ENCODE results near the gene SFXN1.

Gene SFXN1

DNA sequence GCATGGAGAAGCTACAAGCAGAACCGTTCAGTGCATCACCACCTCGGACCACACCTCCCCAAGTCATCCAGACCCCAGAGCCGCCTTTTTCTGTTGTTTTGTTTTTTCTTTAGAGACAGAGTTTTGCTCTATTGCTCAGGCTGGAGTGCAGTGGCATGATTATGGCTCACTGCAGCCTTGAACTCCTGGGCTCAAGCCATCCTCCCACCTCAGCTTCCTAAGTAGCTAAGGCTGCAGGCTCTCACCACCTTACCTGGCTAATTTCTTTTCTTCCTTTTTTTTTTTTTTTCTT is 13.5 kb upstream of the SFXN1 start:
- Histone ChIP-seq H3K36me3 (ENCODE audit: control insufficient read depth, insufficient read depth, low read length) (no peaks in the 10 kb centered on the region), H3K4me3 (ENCODE audit: insufficient read depth, low read depth, low read length) (no peak overlapping the region), H3K27me3 (ENCODE audit: control insufficient read depth, insufficient read depth, low read length, poor library complexity, severe bottlenecking) (no peaks in the 10 kb centered on the region), H3K9me3 (ENCODE audit: control insufficient read depth, low read length) (no peaks in the 10 kb centered on the region), H3K27ac (ENCODE audit: insufficient read depth, low read depth, low read length, poor library complexity, severe bottlenecking) (no peak overlapping the region), H3K4me1 (ENCODE audit: control insufficient read depth, insufficient read depth, low read length) (no peaks in the 10 kb centered on the region)
- WGBS, 2 experiments = 4 to 7% methylated on average over 3 of the region's 3 CpGs

GRCh38 chr5:175465282-175465681 is 13.1 kb upstream of the SFXN1 start:
- no peak overlapping the region for H3K4me3 ChIP-seq (ENCODE audit: insufficient read depth, low read depth, low read length)
- no peaks in the 10 kb centered on the region for H3K4me1 ChIP-seq (ENCODE audit: control insufficient read depth, insufficient read depth, low read length)
- no peaks in the 10 kb centered on the region for H3K9me3 ChIP-seq (ENCODE audit: control insufficient read depth, low read length)
- 53 to 62% methylated on average over 3 of the region's 3 CpGs for WGBS, 2 experiments
- H3K27me3 ChIP-seq (ENCODE audit: control insufficient read depth, insufficient read depth, low read length, poor library complexity, severe bottlenecking) = no peaks in the 10 kb centered on the region
- H3K36me3 ChIP-seq (ENCODE audit: control insufficient read depth, insufficient read depth, low read length) = no peaks in the 10 kb centered on the region
- H3K27ac ChIP-seq (ENCODE audit: insufficient read depth, low read depth, low read length, poor library complexity, severe bottlenecking) = no peak overlapping the region

DNA sequence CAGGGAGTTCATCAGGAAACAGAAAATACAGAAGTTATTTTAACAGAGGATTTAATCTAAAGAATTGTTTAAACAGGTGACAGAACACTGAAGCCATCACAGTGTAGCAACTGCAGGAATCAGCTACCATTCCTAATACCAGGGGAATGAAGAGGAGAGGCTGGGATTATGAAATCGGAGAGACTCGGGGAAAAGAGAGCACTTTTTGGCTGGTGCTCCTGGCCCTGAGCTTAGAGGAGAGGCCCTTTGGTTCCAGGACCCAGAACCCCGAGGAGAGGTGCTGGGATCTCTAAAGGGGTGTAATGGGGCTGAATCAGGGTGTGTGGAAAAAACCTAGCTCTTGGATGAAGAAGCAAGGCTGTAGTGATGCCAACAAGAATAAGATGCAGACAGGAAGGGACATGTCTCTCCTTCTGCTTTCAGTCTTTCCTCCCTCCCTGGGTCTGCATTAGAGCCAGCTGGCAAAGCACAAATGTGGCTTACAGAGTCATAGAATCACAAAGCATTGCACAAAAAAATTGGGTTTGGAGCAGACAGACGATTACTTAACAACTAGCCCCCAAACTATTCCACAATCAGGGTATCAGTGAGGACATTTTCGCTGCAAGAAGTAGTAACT is 11.6 kb upstream of the SFXN1 start:
- Histone ChIP-seq H3K27me3 (ENCODE audit: control insufficient read depth, insufficient read depth, low read length, poor library complexity, severe bottlenecking) (no peaks in the 10 kb centered on the region), H3K27ac (ENCODE audit: insufficient read depth, low read depth, low read length, poor library complexity, severe bottlenecking) (no peak overlapping the region), H3K9me3 (ENCODE audit: control insufficient read depth, low read length) (no peaks in the 10 kb centered on the region), H3K4me1 (ENCODE audit: control insufficient read depth, insufficient read depth, low read length) (no peaks in the 10 kb centered on the region), H3K4me3 (ENCODE audit: insufficient read depth, low read depth, low read length) (no peak overlapping the region), H3K36me3 (ENCODE audit: control insufficient read depth, insufficient read depth, low read length) (no peaks in the 10 kb centered on the region)
- 89% methylated on average over 5 of the region's 5 CpGs for WGBS, 2 experiments

- H3K27me3 ChIP-seq (ENCODE audit: control insufficient read depth, insufficient read depth, low read length, poor library complexity, severe bottlenecking) = no peaks in the 10 kb centered on the region
- no peaks in the 10 kb centered on the region for H3K36me3 ChIP-seq (ENCODE audit: control insufficient read depth, insufficient read depth, low read length)
- 83 to 84% methylated on average over 10 to 11 of the region's 11 CpGs for WGBS, 2 experiments
- H3K9me3 ChIP-seq (ENCODE audit: control insufficient read depth, low read length) = no peaks in the 10 kb centered on the region
- no peak overlapping the region for H3K4me3 ChIP-seq (ENCODE audit: insufficient read depth, low read depth, low read length)
- H3K4me1 ChIP-seq (ENCODE audit: control insufficient read depth, insufficient read depth, low read length) = no peaks in the 10 kb centered on the region
- no peak overlapping the region for H3K27ac ChIP-seq (ENCODE audit: insufficient read depth, low read depth, low read length, poor library complexity, severe bottlenecking)
These were observed 10.2 kb upstream of the SFXN1 start for GRCh38 chr5:175467983-175468690.

DNA sequence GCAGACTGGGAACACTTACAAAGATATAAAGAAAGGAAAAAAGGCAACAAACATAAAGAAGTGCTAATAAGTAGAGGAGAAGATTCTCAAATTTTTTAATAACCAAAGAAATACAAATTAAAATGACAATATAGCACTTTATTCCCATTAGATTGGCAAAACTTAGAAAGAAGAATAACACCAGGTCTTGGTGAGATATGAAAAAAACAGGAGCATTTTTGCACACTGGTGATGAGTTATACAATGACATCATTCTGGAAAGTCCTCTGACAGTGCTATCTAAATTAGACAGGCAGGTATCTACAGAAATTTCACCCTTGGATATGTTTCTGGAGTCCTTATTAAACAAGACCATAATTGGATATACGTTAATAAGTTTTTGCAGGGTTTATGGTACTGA is 9.5 kb upstream of the SFXN1 start:
- Histone ChIP-seq H3K36me3 (ENCODE audit: control insufficient read depth, insufficient read depth, low read length) (no peaks in the 10 kb centered on the region), H3K4me1 (ENCODE audit: control insufficient read depth, insufficient read depth, low read length) (no peaks in the 10 kb centered on the region), H3K27me3 (ENCODE audit: control insufficient read depth, insufficient read depth, low read length, poor library complexity, severe bottlenecking) (no peaks in the 10 kb centered on the region), H3K27ac (ENCODE audit: insufficient read depth, low read depth, low read length, poor library complexity, severe bottlenecking) (no peak overlapping the region), H3K4me3 (ENCODE audit: insufficient read depth, low read depth, low read length) (no peak overlapping the region), H3K9me3 (ENCODE audit: control insufficient read depth, low read length) (no peaks in the 10 kb centered on the region)
- 91% methylated on average over 1 of the region's 1 CpG; no CpG with 5 or more reads in 1 of the 2 experiments for WGBS, 2 experiments

GRCh38 chr5:175469916-175470315 is 8.4 kb upstream of the SFXN1 start:
- Histone ChIP-seq H3K27ac (ENCODE audit: insufficient read depth, low read depth, low read length, poor library complexity, severe bottlenecking) (no peak overlapping the region), H3K4me3 (ENCODE audit: insufficient read depth, low read depth, low read length) (no peak overlapping the region), H3K9me3 (ENCODE audit: control insufficient read depth, low read length) (no peaks in the 10 kb centered on the region), H3K27me3 (ENCODE audit: control insufficient read depth, insufficient read depth, low read length, poor library complexity, severe bottlenecking) (no peaks in the 10 kb centered on the region), H3K36me3 (ENCODE audit: control insufficient read depth, insufficient read depth, low read length) (no peaks in the 10 kb centered on the region), H3K4me1 (ENCODE audit: control insufficient read depth, insufficient read depth, low read length) (no peaks in the 10 kb centered on the region)
- WGBS, 2 experiments = 50 to 55% methylated on average over 3 of the region's 3 CpGs

- no peaks in the 10 kb centered on the region for H3K27me3 ChIP-seq (ENCODE audit: control insufficient read depth, insufficient read depth, low read length, poor library complexity, severe bottlenecking)
- H3K4me3 ChIP-seq (ENCODE audit: insufficient read depth, low read depth, low read length) = no peak overlapping the region
- H3K27ac ChIP-seq (ENCODE audit: insufficient read depth, low read depth, low read length, poor library complexity, severe bottlenecking) = no peak overlapping the region
- WGBS, 2 experiments = 73 to 82% methylated on average over 2 to 5 of the region's 5 CpGs
- no peaks in the 10 kb centered on the region for H3K4me1 ChIP-seq (ENCODE audit: control insufficient read depth, insufficient read depth, low read length)
- no peaks in the 10 kb centered on the region for H3K9me3 ChIP-seq (ENCODE audit: control insufficient read depth, low read length)
- H3K36me3 ChIP-seq (ENCODE audit: control insufficient read depth, insufficient read depth, low read length) = no peaks in the 10 kb centered on the region
These were observed 7.6 kb upstream of the SFXN1 start for GRCh38 chr5:175470781-175471180.

- Histone ChIP-seq H3K9me3 (ENCODE audit: control insufficient read depth, low read length) (no peaks in the 10 kb centered on the region), H3K27me3 (ENCODE audit: control insufficient read depth, insufficient read depth, low read length, poor library complexity, severe bottlenecking) (no peaks in the 10 kb centered on the region), H3K4me1 (ENCODE audit: control insufficient read depth, insufficient read depth, low read length) (no peaks in the 10 kb centered on the region), H3K27ac (ENCODE audit: insufficient read depth, low read depth, low read length, poor library complexity, severe bottlenecking) (no peak overlapping the region), H3K36me3 (ENCODE audit: control insufficient read depth, insufficient read depth, low read length) (no peaks in the 10 kb centered on the region), H3K4me3 (ENCODE audit: insufficient read depth, low read depth, low read length) (no peak overlapping the region)
- WGBS, 2 experiments = 97 to 98% methylated on average over 5 to 6 of the region's 6 CpGs
These were observed 7.2 kb upstream of the SFXN1 start for GRCh38 chr5:175471196-175471595.

DNA sequence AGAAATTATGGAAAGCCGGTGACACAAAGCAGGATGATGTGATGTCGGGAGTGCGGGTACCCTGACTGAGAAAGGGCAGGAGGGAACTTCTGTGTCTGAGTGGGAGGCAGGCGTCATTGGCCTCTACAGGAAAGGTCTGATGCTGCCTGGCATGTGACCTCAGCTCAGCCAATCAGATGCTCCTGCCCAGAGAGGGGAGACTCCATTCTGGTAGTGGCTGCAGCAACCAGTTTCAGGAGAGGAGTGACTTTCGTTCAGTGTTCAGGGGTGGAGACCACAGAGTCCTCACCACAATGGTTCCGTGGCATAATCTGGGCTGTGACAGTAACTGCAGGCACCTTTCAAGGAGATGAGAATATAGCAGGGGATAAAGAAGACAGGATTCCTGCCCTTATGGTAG is 6.7 kb upstream of the SFXN1 start:
- no peaks in the 10 kb centered on the region for H3K4me1 ChIP-seq (ENCODE audit: control insufficient read depth, insufficient read depth, low read length)
- no peak overlapping the region for H3K27ac ChIP-seq (ENCODE audit: insufficient read depth, low read depth, low read length, poor library complexity, severe bottlenecking)
- no peaks in the 10 kb centered on the region for H3K27me3 ChIP-seq (ENCODE audit: control insufficient read depth, insufficient read depth, low read length, poor library complexity, severe bottlenecking)
- H3K4me3 ChIP-seq (ENCODE audit: insufficient read depth, low read depth, low read length) = no peak overlapping the region
- WGBS, 2 experiments = 78 to 81% methylated on average over 6 of the region's 6 CpGs
- no peaks in the 10 kb centered on the region for H3K36me3 ChIP-seq (ENCODE audit: control insufficient read depth, insufficient read depth, low read length)
- H3K9me3 ChIP-seq (ENCODE audit: control insufficient read depth, low read length) = no peaks in the 10 kb centered on the region

DNA sequence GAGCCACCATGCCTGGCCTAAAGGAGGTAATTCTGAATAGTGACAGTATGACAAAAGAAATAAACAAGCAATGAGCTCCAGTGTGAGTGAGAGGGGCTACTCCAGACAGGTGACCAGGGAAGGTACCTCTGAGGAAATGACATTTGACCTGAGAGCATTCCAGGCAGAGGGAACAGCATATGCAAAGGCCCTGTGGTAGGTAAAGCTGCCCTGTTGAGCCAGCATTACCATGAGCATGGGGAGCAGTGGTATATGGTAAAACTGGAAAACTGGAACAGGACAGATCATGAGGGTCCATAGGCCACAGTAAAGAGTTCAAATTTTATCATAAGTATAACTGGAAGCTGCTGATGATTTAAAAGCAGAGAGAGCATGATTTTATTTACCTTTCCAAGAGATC is 6.0 kb upstream of the SFXN1 start:
- no peak overlapping the region for H3K4me3 ChIP-seq (ENCODE audit: insufficient read depth, low read depth, low read length)
- H3K27ac ChIP-seq (ENCODE audit: insufficient read depth, low read depth, low read length, poor library complexity, severe bottlenecking) = no peak overlapping the region
- no peaks in the 10 kb centered on the region for H3K9me3 ChIP-seq (ENCODE audit: control insufficient read depth, low read length)
- H3K27me3 ChIP-seq (ENCODE audit: control insufficient read depth, insufficient read depth, low read length, poor library complexity, severe bottlenecking) = peaks cover 5% of the 10 kb centered on the region
- H3K4me1 ChIP-seq (ENCODE audit: control insufficient read depth, insufficient read depth, low read length) = no peaks in the 10 kb centered on the region
- no peaks in the 10 kb centered on the region for H3K36me3 ChIP-seq (ENCODE audit: control insufficient read depth, insufficient read depth, low read length)

Data from ectodermal cell (in vitro differentiated cells).